ELR (cell line): ENCODE measurements around the gene SLC13A2.
"Not testable (repeated sequence)": the region's sequence is repeated elsewhere in the genome, so short reads cannot be mapped to it uniquely, and the experiment has no call there.

Source experiments
- DNase-seq: peaks from one replicate; pipeline ENCODE4 v3.0.0-alpha.2; 2015; ENCODE audit warnings: low read depth

Gene SLC13A2, protein sequence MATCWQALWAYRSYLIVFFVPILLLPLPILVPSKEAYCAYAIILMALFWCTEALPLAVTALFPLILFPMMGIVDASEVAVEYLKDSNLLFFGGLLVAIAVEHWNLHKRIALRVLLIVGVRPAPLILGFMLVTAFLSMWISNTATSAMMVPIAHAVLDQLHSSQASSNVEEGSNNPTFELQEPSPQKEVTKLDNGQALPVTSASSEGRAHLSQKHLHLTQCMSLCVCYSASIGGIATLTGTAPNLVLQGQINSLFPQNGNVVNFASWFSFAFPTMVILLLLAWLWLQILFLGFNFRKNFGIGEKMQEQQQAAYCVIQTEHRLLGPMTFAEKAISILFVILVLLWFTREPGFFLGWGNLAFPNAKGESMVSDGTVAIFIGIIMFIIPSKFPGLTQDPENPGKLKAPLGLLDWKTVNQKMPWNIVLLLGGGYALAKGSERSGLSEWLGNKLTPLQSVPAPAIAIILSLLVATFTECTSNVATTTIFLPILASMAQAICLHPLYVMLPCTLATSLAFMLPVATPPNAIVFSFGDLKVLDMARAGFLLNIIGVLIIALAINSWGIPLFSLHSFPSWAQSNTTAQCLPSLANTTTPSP

GRCh38 chr17:28473542-28473941 lies at the start of gene SLC13A2:
Gene SLC13A2 (plus strand): TSS chr17:28473644. CDS start chr17:28473713, 69 bp downstream.
- DNase-seq = no peak

DNA sequence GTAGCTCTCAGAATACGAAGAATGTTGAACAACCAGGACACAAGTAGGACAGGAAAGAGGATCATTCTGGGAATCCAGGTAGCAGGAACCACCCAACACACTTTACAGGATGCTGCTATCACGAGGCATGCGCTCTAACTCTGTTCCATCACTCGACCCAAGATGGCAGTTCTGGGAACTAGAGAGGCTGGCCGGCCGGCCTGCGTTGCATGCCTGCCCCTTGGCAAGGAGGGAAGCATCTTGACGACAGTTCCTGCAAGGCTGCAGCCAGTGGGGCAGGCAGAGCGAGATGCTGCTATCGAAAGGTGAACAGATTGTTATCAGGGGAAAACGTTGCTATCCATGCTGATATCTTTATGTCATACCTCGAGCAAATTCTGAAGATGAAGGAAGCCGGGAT lies 48.2 kb upstream of the SLC13A2 start:
- no peak for DNase-seq

DNA sequence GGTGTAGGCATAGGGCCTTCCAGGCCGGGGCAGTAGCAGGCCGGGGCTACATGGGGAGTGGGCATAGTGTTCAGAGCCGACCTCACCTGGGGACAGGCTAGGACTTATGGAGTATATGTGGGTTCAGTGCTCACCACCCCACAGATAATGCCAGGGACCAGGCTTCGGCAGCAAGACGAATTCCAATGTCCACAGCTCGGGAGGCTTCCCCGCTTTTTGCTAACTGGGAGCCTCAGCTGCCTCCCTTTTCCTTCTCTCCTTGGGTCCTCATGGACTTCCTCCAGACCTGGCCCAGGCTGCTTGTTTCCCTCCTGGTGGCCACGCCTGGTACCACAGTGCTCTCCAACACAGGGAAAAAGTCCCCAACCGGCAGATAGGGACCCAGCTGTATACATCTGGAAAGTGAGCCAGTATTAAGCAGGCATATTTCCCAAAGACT lies 47.3 kb upstream of the SLC13A2 start:
- DNase-seq = peak; percentile 45

GRCh38 chr17:28427371-28427770 lies 46.1 kb upstream of the SLC13A2 start:
- no peak for DNase-seq

GRCh38 chr17:28427982-28428381 lies 45.5 kb upstream of the SLC13A2 start:
- DNase-seq = not testable (repeated sequence)

DNA sequence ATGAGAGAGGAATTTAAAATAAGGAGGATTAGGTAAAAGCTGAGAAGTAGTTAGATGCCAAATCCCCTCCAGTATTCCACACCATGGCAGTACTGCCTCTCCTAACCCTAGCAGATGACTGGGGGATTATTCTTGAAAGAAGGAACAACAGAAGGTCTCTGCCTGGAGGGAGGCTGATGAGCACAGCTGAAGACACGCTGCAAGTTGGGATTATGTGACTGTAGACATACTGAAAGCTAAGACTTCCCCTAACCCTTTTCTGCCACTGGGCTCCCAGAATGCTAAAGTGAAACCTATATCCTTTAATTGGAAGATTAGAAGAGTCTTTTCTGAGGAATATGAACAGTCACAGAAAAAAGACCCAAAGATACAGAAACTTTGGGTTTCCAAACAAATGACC lies 39.7 kb upstream of the SLC13A2 start:
- no peak for DNase-seq

DNA sequence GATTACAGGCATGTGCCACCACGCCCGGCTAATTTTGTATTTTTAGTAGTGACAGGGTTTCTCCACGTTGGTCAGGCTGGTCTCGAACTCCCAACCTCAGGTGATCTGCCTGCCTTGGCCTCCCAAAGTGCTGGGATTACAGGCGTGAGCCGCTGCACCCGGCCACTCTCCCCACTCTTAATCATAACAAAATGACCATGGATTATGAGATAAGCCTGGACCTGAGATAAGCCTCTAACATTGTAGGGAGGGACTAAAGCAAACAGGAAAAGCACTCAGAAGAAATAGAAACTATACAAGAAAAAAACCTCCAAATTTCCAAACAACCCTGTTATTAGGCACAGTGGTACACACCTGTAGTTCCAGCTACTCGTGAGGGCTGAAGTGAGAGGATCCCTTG lies 39.1 kb upstream of the SLC13A2 start:
- not testable (repeated sequence) for DNase-seq

DNA sequence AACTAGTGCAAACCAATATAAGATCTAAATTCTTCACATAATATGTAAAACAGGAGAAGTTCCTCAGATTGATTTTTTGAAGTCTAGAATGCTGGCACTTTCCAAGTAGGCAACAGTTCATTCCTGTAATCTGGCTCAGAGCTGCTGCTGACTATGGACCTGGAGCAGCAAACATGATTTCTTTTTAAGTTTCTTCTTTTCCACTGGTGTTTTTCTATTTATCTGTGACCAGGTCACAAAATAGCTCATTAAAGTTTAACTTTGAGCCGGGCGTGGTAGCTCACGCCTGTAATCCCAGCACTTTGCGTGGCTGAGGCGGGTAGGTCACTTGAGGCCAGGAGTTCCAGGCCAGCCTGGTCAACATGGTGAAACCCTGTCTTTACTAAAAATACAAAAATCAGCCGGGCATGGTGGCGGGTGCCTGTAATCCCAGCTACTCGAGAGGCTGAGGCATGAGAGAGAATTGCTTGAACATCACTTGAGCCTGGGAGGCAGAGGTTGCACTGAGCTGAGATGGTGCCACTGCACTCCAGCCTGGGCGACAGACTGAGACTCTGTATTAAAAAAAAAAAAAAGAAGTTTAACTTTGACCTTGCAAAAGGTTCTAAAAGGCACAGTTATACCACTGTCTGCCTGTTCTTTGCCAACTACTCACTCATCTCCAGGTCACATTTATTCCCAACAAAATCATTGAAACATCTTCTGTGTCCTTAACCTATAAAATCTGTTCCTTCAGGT lies 29.4 kb upstream of the SLC13A2 start:
- DNase-seq = no peak

DNA sequence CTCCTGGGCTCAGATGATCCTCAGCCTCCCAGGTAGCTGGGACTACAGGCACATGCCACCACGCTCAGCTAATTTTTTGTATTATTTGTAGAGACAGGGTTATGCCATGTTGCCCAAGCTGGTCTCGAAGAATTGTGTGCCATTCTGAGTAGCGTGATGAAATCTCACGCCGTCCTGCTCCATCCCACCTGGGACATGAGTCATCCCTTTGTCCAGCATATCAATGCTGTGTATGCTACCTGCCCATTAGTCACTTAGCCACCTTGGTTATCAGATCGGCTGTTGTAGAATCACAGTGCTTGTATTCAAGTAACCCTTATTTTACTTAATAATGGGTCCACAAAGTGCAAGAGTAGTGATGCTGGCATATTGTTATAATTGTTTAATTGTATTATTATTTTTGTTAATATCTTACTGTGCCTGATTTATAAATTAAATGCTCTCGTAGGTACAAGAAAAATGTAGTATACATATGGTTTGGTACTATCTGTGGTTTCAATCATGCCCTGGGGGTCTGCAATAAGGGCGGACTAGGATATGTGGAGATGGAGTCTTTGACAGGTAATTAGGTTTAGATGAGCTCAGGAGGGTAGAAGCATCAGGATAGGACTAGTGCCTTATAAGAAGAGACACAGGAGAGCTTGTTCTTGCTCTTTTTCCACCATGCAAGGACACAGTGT lies 26.6 kb upstream of the SLC13A2 start:
- DNase-seq = no peak

GRCh38 chr17:28447396-28447760 lies 26.1 kb upstream of the SLC13A2 start:
- no peak for DNase-seq

GRCh38 chr17:28449859-28450258 lies 23.6 kb upstream of the SLC13A2 start:
- DNase-seq = no peak

GRCh38 chr17:28457890-28458289 lies 15.6 kb upstream of the SLC13A2 start:
- DNase-seq = no peak

GRCh38 chr17:28458881-28459280 lies 14.6 kb upstream of the SLC13A2 start:
- DNase-seq = not testable (repeated sequence)

GRCh38 chr17:28460901-28461300 lies 12.5 kb upstream of the SLC13A2 start:
- DNase-seq = no peak

- DNase-seq = no peak
Observed at GRCh38 chr17:28466001-28466400, 7.4 kb upstream of the SLC13A2 start.

DNA sequence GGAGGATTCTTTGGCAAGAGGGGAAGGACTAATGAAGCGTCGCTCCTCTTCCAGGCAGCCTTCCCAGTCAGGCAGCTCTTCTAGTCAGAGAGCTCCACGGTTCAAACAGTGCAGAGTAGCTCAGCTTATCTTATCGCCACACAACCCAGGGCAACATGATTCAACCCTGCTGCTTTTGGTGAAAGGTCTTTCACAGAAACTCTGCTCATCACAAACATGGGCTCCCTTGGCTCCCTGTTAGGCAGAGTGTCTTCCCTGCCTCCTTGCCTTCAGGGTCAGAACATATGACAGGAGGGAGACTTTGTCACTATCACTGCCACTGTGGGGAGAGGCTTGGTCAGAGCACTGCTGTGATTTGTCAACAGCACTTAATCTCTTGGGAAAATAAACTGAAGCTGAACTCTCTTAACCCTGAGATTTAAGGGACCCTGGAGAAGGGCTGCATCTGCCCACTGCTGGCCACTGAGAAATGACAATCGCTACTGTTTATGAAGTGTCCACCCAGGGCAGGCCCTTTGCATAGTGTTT lies 6.9 kb upstream of the SLC13A2 start:
- no peak for DNase-seq

- peak; percentile 43 for DNase-seq
Observed at GRCh38 chr17:28467456-28468025, 5.9 kb upstream of the SLC13A2 start.

- DNase-seq = not testable (repeated sequence)
Observed at GRCh38 chr17:28468033-28468735, 5.3 kb upstream of the SLC13A2 start.

GRCh38 chr17:28468781-28469180 lies 4.7 kb upstream of the SLC13A2 start:
- no peak for DNase-seq

- no peak for DNase-seq
Observed at GRCh38 chr17:28469376-28469775, 4.1 kb upstream of the SLC13A2 start.

DNA sequence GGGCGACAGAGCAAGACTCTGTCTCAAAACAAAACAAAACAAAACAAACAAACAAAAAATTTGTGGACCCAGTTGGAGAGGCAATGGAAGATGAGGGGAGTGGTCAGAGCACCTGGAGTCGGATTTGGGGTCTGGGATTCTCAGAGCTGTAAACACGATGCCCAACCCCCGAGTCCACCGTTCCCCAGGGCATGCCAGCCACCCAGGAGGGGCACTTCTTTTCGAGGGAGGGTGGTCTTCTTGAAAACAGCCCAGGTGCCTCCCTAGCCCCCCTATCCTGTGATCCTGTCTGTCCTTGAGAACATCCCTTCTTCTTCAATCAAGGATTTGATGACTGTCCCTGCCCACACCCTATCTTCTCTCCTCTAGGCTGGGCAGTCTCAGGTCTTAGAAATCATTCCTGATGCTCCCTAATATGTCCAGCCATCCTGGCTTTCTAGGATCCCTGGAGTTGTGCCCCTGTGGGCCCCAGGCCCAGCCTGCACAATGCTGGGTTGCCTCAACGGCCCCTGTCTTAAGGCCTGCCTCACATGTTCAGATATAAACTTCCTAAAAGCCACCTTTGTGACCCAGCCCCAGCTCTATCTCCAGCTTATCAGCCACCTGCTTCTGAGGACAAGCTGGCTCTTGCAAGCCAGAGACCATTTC lies 3.1 kb upstream of the SLC13A2 start:
- DNase-seq = no peak
